GM18505 (cell line): Measurements from ENCODE around the gene PAM.

Experiments used
- ATAC-seq: cut with Tn5 transposase; IDR thresholded peaks from one replicate; pipeline ENCODE4 v1.9.1; 2021; ENCODE audit not compliant: unreplicated experiment
- POLR2A ChIP-seq: IDR thresholded peaks from 4 replicates; pipeline ENCODE4 v1.6.1; 2011; ENCODE audit warnings: borderline replicate concordance; ENCODE audit not compliant: insufficient read depth, insufficient read length; ENCODE audit errors: extremely low read depth

PAM gene

GRCh38 chr5:102819634-102820033 is 64.5 kb downstream of the PAM start:
- TF ChIP-seq POLR2A: no peak
- ATAC-seq: no peak

- no peak for ATAC-seq
- TF ChIP-seq POLR2A: no peak
Measured at GRCh38 chr5:102823441-102823874, 68.4 kb downstream of the PAM start.

GRCh38 chr5:102826629-102827028 is 71.5 kb downstream of the PAM start:
- ATAC-seq: no peak
- TF ChIP-seq POLR2A: no peak

GRCh38 chr5:102830241-102830640 is 75.1 kb downstream of the PAM start:
- ATAC-seq: no peak
- no peak for TF ChIP-seq POLR2A

GRCh38 chr5:102832445-102832844 is 77.3 kb downstream of the PAM start:
- no peak for ATAC-seq
- no peak for TF ChIP-seq POLR2A

- ATAC-seq: no peak
- no peak for TF ChIP-seq POLR2A
Measured at GRCh38 chr5:102833146-102833545, 78.0 kb downstream of the PAM start.

GRCh38 chr5:102834438-102834964 is 79.4 kb downstream of the PAM start:
- ATAC-seq: no peak
- no peak for TF ChIP-seq POLR2A

- no peak for TF ChIP-seq POLR2A
- ATAC-seq: no peak
Measured at GRCh38 chr5:102835717-102836116, 80.6 kb downstream of the PAM start.

GRCh38 chr5:102841021-102841420 is 85.9 kb downstream of the PAM start:
- no peak for ATAC-seq
- no peak for TF ChIP-seq POLR2A

- no peak for TF ChIP-seq POLR2A
- no peak for ATAC-seq
Measured at GRCh38 chr5:102843997-102844396, 88.9 kb downstream of the PAM start.

GRCh38 chr5:102845041-102845440 is 89.9 kb downstream of the PAM start:
- ATAC-seq: no peak
- TF ChIP-seq POLR2A: no peak

GRCh38 chr5:102850503-102850902 is 95.4 kb downstream of the PAM start:
- ATAC-seq: no peak
- TF ChIP-seq POLR2A: no peak

- no peak for ATAC-seq
- TF ChIP-seq POLR2A: no peak
Measured at GRCh38 chr5:102853680-102854079, 98.6 kb downstream of the PAM start.

- TF ChIP-seq POLR2A: no peak
- ATAC-seq: no peak
Measured at GRCh38 chr5:102855681-102856388, 100.7 kb downstream of the PAM start.
